Neural cell (in vitro differentiated cells): Measurements from ENCODE around the gene CAPN14.

Experiments used
- CTCF ChIP-seq: fragments of 450-650 bp; IDR thresholded peaks from 2 replicates; pipeline ENCODE4 v1.5.1; 2014; ENCODE audit warnings: antibody characterized with exemption, mild to moderate bottlenecking, moderate library complexity; ENCODE audit not compliant: poor library complexity, severe bottlenecking
- EP300 ChIP-seq: fragments of 450-650 bp; conservative IDR thresholded peaks from 2 replicates; pipeline ENCODE4 v1.6.1; 2014; ENCODE audit warnings: antibody characterized with exemption, mild to moderate bottlenecking, moderate library complexity; ENCODE audit not compliant: poor library complexity, severe bottlenecking
- EZH2 ChIP-seq: fragments of 200-600, 300-800 bp; shearing (Covaris generic), sonication (generic); IDR thresholded peaks from 2 replicates; pipeline ENCODE4 v1.6.1; 2014; ENCODE audit warnings: antibody characterized with exemption, low read length, borderline replicate concordance, mild to moderate bottlenecking; ENCODE audit not compliant: insufficient read depth, poor library complexity, severe bottlenecking
- MXI1 ChIP-seq: fragments of 450-650 bp; conservative IDR thresholded peaks from 2 replicates; pipeline ENCODE4 v1.6.1; 2014; ENCODE audit warnings: antibody characterized with exemption, mild to moderate bottlenecking; ENCODE audit not compliant: poor library complexity, severe bottlenecking
- POLR2AphosphoS5 ChIP-seq: IDR thresholded peaks from 2 replicates; pipeline ENCODE4 v1.6.1; 2012
- RAD21 ChIP-seq: fragments of 450-650 bp; conservative IDR thresholded peaks from 2 replicates; pipeline ENCODE4 v1.6.1; 2014; ENCODE audit warnings: antibody characterized with exemption, mild to moderate bottlenecking, moderate library complexity

- TF ChIP-seq POLR2AphosphoS5 = no peak
- no peak for TF ChIP-seq CTCF
- no peak for TF ChIP-seq MXI1
- TF ChIP-seq RAD21 = no peak
- TF ChIP-seq EP300 = no peak
- TF ChIP-seq EZH2 = no peak
Measured at GRCh38 chr2:31192396-31192795, 24.9 kb downstream of the CAPN14 start.
